Lung (tissue), 12 donors: ENCODE measurements around the gene ST3GAL3. TPM values are rescaled to one million over a fixed set of nuclear protein-coding genes. Genes with fewer than 3 reads are reported as not detected.

Source experiments
- ATAC-seq: fragments of 200-7000 bp; cut with Tn5 transposase; one replicate; pipeline ENCODE4 v1.9.1; 2020; ENCODE audit warnings: moderate number of reproducible peaks; ENCODE audit not compliant: insufficient read depth, low FRiP score
- DNase-seq, 3 donors: peaks; one replicate each; pipeline ENCODE4 v3.0.0-alpha.2; 2013 to 2017
- H3K27ac ChIP-seq, 2 donors: one replicate each; pipeline ENCODE4 v1.5.1; 2013; ENCODE audit warnings: mild to moderate bottlenecking in 2 of 2, moderate library complexity in 2 of 2, control low read depth in 1 of 2, inconsistent platforms in 1 of 2, low read depth in 1 of 2, low read length in 1 of 2
- H3K27me3 ChIP-seq, 3 donors: one replicate each; pipeline ENCODE4 v1.5.1; 2013; ENCODE audit warnings: low read length in 2 of 3; ENCODE audit not compliant: control insufficient read depth in 3 of 3, insufficient read depth in 3 of 3
- H3K36me3 ChIP-seq, 4 donors: one replicate each; pipeline ENCODE4 v1.5.1; 2013; ENCODE audit warnings: low read length in 4 of 4, mild to moderate bottlenecking in 1 of 4, moderate library complexity in 1 of 4; ENCODE audit not compliant: control insufficient read depth in 4 of 4, insufficient read depth in 4 of 4
- H3K4me1 ChIP-seq, 5 donors: one replicate each; pipeline ENCODE4 v1.5.1; 2013; ENCODE audit warnings: low read length in 5 of 5, mild to moderate bottlenecking in 2 of 5, moderate library complexity in 1 of 5; ENCODE audit not compliant: control insufficient read depth in 5 of 5, insufficient read depth in 5 of 5
- H3K4me3 ChIP-seq: one replicate; pipeline ENCODE4 v1.5.1; 2013; ENCODE audit warnings: mild to moderate bottlenecking, control low read depth, moderate library complexity
- H3K9ac ChIP-seq, 2 donors: one replicate each; pipeline ENCODE4 v1.5.1; 2013; ENCODE audit warnings: low read length in 2 of 2, control low read depth in 1 of 2; ENCODE audit not compliant: insufficient read depth in 1 of 2
- H3K9me3 ChIP-seq, 4 donors: one replicate each; pipeline ENCODE4 v1.5.1; 2013; ENCODE audit warnings: low read length in 3 of 4, mild to moderate bottlenecking in 1 of 4, moderate library complexity in 1 of 4; ENCODE audit not compliant: control insufficient read depth in 4 of 4, insufficient read depth in 3 of 4
- WGBS, 2 donors: extraction: QIAGEN DNeasy Blood & Tissue Kit; methylation state at CpG; one replicate each; pipeline ENCODE4 v1.1.7; 2013; 5-methylcytosine and 5-hydroxymethylcytosine counted together
- polyA plus RNA-seq, 2 donors: library from polyadenylated mRNA; stranded (reverse); fragments of 200-250 nt; gene quantifications; one replicate each; pipeline ENCODE4 v1.2.1, GENCODE V29; 2013
- total RNA-seq, 2 donors: library from RNA; depleted of rRNA in 1 of 2; stranded (reverse); fragments of >200 nt in 1 of 2; gene quantifications; one replicate each; pipeline ENCODE4 v1.2.1, GENCODE V29; 2014 to 2021
- TF ChIP-seq, protein P1 (sequence below): IDR thresholded peaks from 2 replicates; pipeline ENCODE4 v1.5.1; 2012; ENCODE audit warnings: mild to moderate bottlenecking; ENCODE audit errors: control extremely low read depth, extremely low read depth
- donor health status: control.
- donor health status: control.
- donor health status: Bipolar disorder and iron deficiency.
- donor health status: healthy.
- donor health status: DM: yes; HTN: yes; CAD: no.

Gene ST3GAL3
- total and polyA plus RNA-seq, 4 donors = 8.4 to 28.0 (median 17.1) TPM

DNA sequence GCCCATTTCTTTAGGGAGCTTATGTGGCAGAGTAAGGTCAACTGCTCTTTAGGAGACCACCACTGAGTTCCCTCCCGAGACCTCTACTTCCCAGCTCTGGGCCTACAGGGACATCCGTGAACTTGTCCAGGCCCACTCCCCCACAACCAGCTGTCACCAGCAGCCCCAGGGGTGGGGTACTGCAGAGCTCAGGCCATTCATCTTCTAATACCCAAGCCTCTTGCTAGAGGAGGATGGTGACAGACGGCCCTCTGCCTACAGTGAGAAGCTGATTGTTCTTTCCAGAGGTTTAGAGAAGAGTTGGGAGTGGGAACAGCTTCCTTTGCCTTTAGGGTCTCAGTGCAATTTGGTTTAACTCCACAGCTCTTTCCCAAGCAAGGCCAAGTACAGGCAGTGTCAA, 193.1 kb downstream of the ST3GAL3 start:
- ATAC-seq (no peak), DNase-seq (no peak)
- TF ChIP-seq, protein P1, sequence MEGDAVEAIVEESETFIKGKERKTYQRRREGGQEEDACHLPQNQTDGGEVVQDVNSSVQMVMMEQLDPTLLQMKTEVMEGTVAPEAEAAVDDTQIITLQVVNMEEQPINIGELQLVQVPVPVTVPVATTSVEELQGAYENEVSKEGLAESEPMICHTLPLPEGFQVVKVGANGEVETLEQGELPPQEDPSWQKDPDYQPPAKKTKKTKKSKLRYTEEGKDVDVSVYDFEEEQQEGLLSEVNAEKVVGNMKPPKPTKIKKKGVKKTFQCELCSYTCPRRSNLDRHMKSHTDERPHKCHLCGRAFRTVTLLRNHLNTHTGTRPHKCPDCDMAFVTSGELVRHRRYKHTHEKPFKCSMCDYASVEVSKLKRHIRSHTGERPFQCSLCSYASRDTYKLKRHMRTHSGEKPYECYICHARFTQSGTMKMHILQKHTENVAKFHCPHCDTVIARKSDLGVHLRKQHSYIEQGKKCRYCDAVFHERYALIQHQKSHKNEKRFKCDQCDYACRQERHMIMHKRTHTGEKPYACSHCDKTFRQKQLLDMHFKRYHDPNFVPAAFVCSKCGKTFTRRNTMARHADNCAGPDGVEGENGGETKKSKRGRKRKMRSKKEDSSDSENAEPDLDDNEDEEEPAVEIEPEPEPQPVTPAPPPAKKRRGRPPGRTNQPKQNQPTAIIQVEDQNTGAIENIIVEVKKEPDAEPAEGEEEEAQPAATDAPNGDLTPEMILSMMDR = no peak
- H3K4me3 ChIP-seq = no peak overlapping the region
- WGBS, 2 donors = 93 to 97% methylated on average over 3 of the region's 3 CpGs
- H3K4me1 ChIP-seq = peaks cover 0 to 13% (median 0%) of the 10 kb centered on the region in 5 donors
- no peaks in the 10 kb centered on the region for H3K9me3 ChIP-seq
- H3K9ac ChIP-seq = no peak overlapping the region
- H3K27ac ChIP-seq = no peak overlapping the region
- H3K27me3 ChIP-seq = no peaks in the 10 kb centered on the region
- peaks cover 0 to 13% (median 6%) of the 10 kb centered on the region in 4 donors for H3K36me3 ChIP-seq

DNA sequence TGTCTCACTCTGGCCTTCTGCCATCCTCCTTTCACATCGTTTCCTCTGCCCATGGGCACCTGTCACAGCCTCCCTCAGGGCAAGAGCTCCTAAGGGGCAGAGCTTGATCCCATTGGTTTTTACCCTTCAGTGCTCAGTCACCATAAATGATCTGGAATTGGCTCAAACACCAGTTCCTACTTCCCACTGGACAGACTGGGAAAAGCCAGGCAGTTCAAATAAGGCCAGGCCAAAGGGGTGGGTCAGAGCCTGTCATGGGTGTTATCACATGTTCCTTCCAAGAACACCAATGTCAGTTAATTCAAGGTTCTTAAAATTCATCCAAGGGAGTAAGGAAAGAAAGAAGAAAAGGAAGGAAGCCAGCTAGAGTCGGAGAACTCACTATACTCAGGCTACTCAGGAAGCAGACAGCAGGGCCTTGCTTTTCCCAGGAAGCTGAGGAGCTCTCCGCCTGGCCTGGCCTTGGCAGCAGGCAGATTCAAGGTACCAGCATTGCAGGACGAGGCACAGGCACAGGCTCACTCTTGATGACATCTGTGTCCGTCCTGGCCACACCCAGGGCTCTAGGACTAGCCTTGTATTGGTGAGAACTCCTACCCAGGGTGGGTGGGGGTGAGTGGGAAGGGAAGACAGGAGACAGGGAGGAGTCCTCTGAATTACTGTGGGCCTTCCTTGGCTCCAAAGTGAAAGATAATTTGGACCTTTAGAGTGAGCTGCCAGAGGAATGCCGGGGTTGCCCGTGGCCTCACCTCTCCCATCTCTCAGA, 194.0 kb downstream of the ST3GAL3 start:
- DNase-seq (no peak), ATAC-seq (no peak)
- Histone ChIP-seq H3K4me3 (no peak overlapping the region), H3K27me3 (no peaks in the 10 kb centered on the region), H3K9me3 (no peaks in the 10 kb centered on the region), H3K9ac (no peak overlapping the region), H3K36me3 (peaks cover 0 to 12% (median 6%) of the 10 kb centered on the region in 4 donors), H3K27ac (no peak overlapping the region), H3K4me1 (peaks cover 0 to 13% (median 0%) of the 10 kb centered on the region in 5 donors)
- TF ChIP-seq, protein P1 = no peak
- WGBS, 2 donors = 72 to 76% methylated on average over 7 of the region's 7 CpGs

DNA sequence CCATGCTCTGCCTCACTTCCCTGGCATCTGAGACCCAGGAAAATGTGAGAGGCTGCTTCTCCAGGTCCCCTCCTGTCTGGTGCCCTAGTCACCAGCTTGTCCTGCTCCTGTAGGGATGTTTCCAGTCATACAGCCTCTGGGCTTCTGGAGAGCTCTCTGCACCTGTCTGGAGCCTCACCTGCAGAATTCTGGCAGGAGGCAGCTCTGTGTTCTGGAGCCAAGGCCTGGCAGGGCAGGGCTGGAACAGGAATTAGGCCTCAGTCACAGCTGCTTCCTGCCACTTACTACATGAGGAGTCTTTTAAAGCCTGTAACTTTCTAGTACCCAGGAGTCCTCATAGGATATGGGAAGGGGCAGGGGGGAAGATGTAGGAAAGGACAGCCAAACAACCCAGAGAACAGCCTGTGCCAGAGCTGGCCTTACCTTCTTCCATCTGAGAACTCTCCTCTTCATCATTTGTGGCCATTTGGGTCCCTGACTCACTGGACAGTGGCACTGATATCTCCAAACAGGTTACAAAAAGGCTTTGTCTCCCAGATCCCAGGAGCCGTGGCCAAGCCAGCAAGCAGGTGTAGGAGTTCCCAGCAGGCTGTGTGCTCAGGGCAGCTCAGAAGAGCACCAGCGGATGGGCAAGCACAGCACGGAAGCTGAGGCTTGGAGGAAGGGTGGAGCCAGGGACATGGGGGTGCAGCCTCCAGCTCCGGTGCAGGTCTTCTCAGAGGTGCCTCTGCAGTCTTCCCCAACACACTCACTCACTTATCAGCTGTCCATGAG, 194.9 kb downstream of the ST3GAL3 start:
- TF ChIP-seq, protein P1 = no peak
- no peaks in the 10 kb centered on the region for H3K9me3 ChIP-seq
- H3K4me1 ChIP-seq = peaks cover 0 to 13% (median 0%) of the 10 kb centered on the region in 5 donors
- H3K9ac ChIP-seq = no peak overlapping the region
- H3K4me3 ChIP-seq = no peak overlapping the region
- 83 to 95% methylated on average over 4 of the region's 4 CpGs for WGBS, 2 donors
- no peak for ATAC-seq
- no peak overlapping the region for H3K27ac ChIP-seq
- H3K36me3 ChIP-seq = peaks cover 0 to 11% (median 5%) of the 10 kb centered on the region in 4 donors
- no peak for DNase-seq
- no peaks in the 10 kb centered on the region for H3K27me3 ChIP-seq
